ENCODE results near the gene GNAO1.

The GNAO1 gene

DNA sequence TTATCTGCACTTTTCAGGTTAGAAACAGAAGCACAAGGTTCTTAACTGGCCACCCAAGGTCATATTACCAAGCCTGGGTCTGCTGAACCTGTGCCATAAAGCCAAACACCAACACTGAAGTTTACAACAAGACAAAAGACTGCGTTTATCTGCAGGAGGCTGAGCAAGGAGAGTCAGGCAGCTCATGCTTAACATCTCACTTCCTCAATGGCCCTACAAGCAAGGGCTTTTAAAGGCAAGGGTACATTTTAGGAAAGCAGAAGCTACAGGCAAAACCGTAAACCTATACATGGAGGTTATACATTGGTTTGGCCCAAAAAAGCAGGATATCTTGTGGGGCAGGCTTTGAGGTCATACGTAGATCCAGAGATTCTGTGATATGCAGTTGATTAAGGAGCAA lies 91.2 kb downstream of the GNAO1 start:
- no peak for DNase-seq (ENCODE audit: low spot score)
- TF ChIP-seq, protein P1, sequence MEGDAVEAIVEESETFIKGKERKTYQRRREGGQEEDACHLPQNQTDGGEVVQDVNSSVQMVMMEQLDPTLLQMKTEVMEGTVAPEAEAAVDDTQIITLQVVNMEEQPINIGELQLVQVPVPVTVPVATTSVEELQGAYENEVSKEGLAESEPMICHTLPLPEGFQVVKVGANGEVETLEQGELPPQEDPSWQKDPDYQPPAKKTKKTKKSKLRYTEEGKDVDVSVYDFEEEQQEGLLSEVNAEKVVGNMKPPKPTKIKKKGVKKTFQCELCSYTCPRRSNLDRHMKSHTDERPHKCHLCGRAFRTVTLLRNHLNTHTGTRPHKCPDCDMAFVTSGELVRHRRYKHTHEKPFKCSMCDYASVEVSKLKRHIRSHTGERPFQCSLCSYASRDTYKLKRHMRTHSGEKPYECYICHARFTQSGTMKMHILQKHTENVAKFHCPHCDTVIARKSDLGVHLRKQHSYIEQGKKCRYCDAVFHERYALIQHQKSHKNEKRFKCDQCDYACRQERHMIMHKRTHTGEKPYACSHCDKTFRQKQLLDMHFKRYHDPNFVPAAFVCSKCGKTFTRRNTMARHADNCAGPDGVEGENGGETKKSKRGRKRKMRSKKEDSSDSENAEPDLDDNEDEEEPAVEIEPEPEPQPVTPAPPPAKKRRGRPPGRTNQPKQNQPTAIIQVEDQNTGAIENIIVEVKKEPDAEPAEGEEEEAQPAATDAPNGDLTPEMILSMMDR (IDR thresholded peaks at IDR 0.05; ENCODE audit: borderline replicate concordance, control extremely low read depth, extremely low read depth, insufficient read depth, missing control alignments): no peak

DNA sequence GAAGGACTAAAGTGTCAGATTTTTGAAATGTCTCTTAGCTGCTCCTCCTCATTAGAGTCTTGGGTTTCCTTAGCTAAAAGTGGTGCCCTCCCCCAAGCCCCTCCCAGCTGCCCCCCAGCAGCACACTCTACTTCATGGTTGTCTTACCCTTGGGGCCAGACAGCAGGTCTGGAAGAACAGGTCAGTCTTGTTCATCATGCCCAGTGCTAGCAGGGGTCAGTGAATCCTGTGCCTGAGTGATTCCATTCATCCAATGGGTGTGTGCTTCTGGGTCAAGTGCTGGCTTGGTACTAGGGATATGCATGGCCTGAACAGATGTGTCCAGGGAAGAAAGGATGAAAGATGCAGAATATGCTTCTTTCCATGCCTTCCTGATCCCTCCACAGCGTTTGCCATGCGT lies 93.2 kb downstream of the GNAO1 start:
- in situ Hi-C loops (cut with MboI; ENCODE audit: low sequenced_read_pairs, unreplicated experiment): no loop called here
- TF ChIP-seq, protein P1 (IDR thresholded peaks at IDR 0.05; ENCODE audit: borderline replicate concordance, control extremely low read depth, extremely low read depth, insufficient read depth, missing control alignments): no peak
- no peak for DNase-seq (ENCODE audit: low spot score)

More for the DNA sequence above, 91.2 kb downstream of the GNAO1 start:
- in situ Hi-C loops (cut with MboI; ENCODE audit: low sequenced_read_pairs, unreplicated experiment): no loop called here

DNA sequence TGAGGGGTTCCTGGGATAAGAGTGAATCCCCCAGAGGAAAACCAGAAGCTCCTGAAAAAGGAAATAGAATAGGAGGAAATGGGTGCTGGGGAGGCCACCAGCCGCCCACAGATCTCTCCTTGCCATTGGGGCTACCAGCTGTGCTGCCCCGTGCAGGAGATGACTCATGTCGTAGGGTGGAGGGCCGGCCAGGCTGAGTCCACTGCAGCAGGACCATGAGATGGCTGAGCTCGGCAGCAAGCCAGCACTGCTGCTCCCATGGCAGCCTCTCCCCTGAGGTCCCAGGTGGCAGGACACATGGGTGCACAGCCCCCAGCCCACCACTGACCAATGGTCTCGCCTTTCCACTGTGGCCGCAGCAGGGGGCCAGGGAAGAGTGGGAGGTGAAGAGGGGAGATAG lies 95.5 kb downstream of the GNAO1 start:
- in situ Hi-C loops (cut with MboI; ENCODE audit: low sequenced_read_pairs, unreplicated experiment): no loop called here
- TF ChIP-seq, protein P1 (IDR thresholded peaks at IDR 0.05; ENCODE audit: borderline replicate concordance, control extremely low read depth, extremely low read depth, insufficient read depth, missing control alignments): no peak
- no peak for DNase-seq (ENCODE audit: low spot score)

DNA sequence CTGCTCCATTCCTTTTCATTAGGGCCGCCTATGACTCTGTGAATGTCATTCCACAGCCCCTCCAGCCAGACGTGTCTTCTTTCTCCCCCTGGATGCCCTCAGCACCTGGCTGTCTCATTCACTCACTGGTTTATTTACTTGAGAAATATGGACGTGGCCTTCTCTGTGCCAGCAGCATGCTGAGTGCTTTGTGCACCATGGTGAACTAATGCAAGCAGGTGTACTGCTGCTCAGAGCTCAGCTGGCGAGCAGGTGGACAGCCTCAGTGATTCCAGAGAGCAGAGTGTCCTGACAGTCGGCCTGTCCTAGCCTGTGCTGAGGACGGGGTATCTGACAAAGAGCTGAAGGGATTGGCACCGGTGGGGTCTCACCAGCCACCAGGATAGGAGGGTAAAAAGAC lies 96.7 kb downstream of the GNAO1 start:
- in situ Hi-C loops (cut with MboI; ENCODE audit: low sequenced_read_pairs, unreplicated experiment): no loop called here
- TF ChIP-seq, protein P1 (IDR thresholded peaks at IDR 0.05; ENCODE audit: borderline replicate concordance, control extremely low read depth, extremely low read depth, insufficient read depth, missing control alignments): no peak
- no peak for DNase-seq (ENCODE audit: low spot score)

DNA sequence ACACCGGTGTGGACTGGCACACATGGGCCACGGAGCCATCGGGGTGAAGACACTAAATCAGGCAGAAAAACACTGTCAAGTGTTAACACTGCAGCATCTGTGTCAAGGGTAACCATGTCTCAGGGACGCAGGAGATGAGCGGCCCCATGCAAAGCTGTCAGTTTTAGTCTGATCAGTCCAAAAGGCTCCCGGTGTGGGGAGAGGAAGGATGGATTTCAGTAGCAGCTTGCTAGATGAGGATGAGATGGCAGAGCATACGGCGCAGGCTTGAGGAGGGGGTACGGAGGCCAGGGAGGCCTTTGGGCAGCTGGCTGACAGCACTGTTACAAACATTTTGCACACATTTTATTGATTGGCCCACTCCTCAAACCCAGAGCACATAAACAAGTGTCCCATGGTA lies 98.1 kb downstream of the GNAO1 start:
- in situ Hi-C loops (cut with MboI; ENCODE audit: low sequenced_read_pairs, unreplicated experiment): no loop called here
- DNase-seq (ENCODE audit: low spot score): no peak
- TF ChIP-seq, protein P1 (IDR thresholded peaks at IDR 0.05; ENCODE audit: borderline replicate concordance, control extremely low read depth, extremely low read depth, insufficient read depth, missing control alignments): no peak

DNA sequence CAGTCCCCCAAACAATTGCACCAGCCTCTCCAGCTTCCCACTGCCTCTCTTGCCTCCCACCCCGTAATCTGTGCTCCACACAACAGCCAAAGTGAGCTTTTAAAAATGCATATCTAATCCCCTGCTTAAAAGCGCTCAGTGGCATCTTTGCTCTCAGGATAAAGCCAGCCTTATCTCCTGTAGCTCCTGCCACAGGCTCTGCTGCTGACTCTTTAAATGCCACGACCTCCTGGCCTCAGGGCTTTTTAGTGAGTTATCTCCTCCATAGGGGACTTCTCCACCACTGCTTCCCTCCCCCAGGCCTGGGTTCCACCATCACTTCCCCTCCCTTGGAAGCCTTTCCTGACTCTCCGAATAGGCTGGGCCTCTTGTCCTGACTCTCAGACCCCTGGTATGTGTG lies 98.6 kb downstream of the GNAO1 start:
- TF ChIP-seq, protein P1 (IDR thresholded peaks at IDR 0.05; ENCODE audit: borderline replicate concordance, control extremely low read depth, extremely low read depth, insufficient read depth, missing control alignments): no peak
- in situ Hi-C loops (cut with MboI; ENCODE audit: low sequenced_read_pairs, unreplicated experiment): no loop called here
- DNase-seq (ENCODE audit: low spot score): no peak

DNA sequence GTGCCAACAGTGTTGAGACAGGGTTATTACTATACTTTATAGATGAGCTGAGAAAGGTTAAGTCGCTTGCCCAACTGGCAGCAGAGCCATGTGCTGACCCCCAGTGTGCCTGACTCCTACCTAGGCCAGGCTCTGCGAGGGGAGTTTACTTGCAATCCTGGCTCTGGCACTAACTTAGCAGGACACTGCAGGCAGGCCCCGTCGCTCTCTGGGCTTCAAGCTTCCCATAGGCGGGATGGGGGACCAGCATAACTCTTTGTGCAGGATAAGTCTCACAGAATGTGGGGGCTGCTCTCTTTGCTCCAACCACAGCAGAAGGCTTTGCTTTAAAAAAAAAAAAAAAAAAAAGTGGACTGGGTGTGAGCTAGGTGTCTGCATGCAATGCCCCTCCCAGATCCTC lies 102.7 kb downstream of the GNAO1 start:
- TF ChIP-seq, protein P1 (IDR thresholded peaks at IDR 0.05; ENCODE audit: borderline replicate concordance, control extremely low read depth, extremely low read depth, insufficient read depth, missing control alignments): no peak
- in situ Hi-C loops (cut with MboI; ENCODE audit: low sequenced_read_pairs, unreplicated experiment): no loop called here
- no peak for DNase-seq (ENCODE audit: low spot score)

Measured in GM13976 (cell line).